ENCODE results near the gene GMIP.
"Not testable (repeated sequence)": the region's sequence is repeated elsewhere in the genome, so short reads cannot be mapped to it uniquely, and the experiment has no call there.

The GMIP gene

DNA sequence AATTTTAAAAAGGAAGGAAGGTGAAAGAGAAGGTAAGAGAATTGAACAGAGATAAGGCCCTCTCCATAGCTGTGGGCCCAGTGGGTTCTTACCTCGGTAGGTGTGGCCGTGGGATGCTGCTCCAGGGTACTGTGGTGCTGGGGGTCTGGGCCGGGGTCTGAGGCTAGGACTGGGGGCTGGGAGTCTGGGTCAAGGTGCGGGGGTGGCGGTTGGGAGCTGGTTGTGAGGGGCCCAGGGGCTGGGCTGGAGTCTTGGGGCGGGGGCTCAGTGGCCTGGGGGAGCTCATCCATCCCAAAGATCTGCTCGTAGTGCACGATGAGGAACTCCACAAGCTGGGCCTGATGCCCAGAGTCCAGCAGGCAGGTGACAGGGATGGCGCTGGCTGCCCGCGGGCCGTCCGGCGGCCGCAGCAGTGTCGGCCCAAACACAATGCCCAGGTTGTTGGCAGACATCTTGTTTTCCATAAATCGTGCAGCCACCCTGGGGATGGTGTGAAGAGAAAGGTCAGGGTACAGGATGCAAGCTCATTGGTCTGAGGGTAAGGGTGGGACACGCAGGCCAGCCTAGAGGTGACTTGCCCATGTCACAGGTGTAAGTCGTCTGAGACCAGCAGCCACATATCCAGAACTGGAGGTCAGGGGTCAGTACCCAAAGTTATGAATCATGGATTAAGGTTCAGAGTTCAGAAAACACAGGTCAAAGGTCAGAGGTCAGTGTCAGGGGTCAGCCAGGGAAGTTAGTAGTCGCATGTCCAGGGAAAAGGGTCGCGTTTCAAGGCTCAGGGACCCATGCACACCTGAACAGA, 9.5 kb downstream of the GMIP start:
- no peak for DNase-seq

DNA sequence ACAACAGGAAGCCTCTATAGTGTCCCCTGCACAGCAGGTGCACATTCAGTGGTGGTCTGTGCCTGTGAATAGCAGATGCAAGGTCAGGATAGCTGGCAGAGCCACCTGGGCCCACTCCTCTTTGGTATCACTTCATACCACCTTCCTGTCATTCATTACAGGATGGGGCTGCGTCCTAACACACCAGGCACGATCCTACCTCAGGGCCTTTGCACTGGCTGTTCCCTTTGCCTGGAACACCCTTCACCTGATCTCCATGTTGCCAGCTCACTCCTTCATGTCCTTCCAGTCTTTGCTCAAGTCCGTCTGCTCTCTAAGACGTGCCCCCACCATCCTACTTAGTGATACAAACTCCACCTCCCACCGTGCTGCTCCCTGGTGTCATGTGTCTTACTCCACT, 10.8 kb downstream of the GMIP start:
- no peak for DNase-seq

- no peak for DNase-seq
Measured at GRCh38 chr19:19631346-19631745, 12.1 kb downstream of the GMIP start.

DNA sequence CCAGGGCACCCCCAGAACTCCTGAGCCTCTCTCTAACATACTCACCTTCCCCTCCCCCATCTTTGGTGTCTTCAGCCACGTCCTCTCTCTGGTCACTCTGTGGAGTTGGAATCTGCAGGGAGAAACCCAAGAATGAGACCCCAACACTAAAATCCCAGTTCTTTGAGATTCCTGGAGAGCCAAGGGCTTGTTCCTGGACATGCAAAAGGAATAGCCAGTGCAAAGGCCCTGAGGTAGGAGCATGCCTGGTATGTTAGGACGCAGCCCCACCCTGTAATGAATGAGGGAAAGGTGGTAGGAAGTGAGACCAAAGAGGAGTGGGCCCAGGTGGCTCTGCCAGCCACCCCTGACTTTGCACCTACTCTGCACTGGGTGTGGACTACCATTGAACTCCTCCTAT, 13.0 kb downstream of the GMIP start:
- no peak for DNase-seq

DNA sequence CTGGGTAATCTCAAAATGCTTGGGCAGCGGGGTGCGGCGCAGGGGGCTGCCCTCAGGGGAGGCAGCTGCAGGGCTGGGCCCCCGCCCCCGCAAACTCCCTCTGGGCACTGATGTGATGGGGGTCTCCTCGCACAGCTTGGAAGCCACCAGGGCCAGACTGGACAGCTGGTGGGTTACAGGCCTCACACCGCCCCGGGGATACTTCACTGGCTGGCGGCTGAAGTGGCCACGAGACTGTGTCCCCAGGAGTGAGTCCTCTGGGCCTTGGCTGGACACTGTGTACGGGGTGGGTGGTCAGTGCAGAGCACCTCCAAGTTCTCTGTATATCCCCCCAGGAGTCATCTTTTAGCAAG, 13.4 kb downstream of the GMIP start:
- no peak for DNase-seq

GRCh38 chr19:19628501-19629134, 14.8 kb downstream of the GMIP start:
- DNase-seq: no peak

DNA sequence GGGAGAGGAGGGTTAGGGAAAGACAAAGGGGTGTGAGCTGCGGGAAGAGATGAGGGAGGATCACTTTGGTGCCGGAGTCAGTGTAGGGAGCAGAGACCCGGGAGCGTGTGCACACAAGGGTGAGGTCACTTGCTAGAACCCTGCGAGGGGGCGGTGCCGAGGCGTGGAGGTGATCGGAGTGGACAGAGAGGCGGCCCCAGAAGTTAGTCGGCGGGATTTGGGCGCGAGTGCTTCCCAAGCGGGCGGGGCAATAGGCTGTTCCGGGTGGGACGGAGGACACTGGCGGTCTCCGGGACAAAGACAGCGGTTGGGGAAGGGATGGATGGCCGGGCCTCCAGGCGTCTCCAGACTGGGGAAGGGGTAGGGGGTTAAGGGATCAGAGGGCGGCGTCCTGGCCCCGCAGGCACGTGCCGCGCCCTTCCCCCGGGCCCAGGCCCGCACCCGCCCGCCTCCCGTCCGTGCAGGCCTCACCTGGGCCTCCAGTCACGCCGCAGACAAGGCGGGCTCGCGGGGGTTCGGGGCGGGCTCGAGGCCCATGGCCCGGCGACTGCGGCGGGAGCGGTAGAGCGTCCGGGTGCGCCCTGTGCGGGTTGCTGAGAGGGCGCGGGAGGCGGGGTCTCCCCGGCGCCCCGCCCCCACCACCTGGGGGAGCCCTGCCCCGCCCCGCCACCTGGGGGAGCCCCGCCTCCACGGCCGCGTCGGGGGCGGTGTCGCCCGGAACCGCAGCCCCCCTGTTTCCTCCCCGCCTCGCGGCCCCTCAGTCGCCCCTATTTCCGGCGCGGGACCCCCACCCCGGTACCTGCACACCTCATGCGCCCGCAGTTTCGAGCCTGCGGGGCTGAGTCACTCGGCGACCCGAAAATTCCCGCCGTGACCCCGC, 15.6 kb downstream of the GMIP start, which contains the start of gene LPAR2:
Gene LPAR2, minus strand, starts transcription at position 600 of the 880 bp plus-strand sequence. CDS start 945 bp downstream, outside the sequence.
- no peak for DNase-seq

DNA sequence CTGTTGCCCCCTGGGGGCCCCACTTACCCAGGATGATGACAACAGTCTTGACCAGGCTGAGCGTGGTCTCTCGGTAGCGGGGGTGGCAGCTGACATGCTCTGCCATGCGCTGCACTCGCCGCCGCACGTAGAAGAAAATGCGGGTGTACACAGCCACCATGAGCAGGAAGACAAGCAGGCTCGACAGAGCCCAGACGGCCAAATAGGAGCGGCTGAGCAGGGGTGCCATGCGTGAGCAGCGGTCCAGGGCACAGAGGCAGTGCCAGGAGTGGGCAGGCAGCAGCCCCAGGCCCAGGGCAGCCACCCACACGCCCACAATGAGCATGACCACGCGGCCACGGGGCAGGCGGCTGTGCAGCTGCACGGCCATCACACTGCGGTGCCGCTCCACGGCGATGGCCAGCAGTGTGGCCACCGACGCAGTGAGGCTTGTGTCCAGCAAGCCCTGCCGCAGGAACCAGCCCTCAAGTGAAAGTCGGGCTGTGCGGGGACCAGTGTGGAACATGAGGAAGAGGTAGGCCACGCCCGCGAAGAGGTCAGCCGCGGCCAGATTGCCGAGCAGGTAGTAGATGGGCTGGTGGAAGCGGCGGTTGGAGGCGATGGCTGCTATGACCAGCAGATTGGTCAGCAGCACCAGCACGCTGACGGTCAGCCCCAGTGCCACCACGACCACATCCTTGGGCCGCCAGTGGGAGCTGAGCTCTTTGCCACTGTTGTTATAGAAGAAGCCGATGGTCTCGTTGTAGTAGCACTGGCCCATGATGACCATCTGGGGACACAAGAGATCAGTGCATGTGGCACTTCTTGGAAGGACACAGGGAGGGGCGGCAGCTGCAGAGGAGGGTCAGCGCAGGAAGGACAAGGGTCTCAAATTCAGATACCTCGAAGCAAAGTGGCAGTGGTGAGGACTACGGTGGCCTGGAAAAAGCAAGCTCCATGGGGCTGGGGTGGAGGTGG, 16.7 kb downstream of the GMIP start:
- DNase-seq: no peak

DNA sequence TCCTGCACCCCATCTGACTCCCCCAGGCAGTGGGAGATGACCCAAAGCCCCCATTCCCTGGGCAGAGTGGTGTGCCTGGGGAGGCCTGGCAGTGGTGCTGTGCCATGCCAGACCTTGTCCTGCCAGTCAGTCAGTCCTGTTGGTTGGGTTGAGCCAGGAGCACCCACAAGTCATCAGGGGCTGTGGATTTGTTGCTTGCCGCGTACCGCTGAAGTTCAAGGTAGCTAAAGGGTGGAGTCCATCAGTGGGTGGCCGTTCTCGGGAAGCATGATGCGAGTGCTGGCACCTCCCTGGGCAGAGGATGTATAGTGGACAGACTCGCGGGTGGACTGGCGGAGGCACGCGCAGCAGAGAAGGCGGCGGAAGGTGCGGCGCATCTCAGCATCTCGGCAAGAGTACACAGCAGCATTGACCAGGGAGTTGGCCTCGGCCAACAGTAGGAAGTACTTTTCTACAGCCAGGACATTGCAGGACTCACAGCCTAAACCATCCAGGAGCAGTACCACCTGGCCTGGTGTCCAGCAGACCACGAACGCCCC, 19.4 kb downstream of the GMIP start:
- DNase-seq: no peak

GRCh38 chr19:19623383-19623782, 20.1 kb downstream of the GMIP start:
- no peak for DNase-seq

DNA sequence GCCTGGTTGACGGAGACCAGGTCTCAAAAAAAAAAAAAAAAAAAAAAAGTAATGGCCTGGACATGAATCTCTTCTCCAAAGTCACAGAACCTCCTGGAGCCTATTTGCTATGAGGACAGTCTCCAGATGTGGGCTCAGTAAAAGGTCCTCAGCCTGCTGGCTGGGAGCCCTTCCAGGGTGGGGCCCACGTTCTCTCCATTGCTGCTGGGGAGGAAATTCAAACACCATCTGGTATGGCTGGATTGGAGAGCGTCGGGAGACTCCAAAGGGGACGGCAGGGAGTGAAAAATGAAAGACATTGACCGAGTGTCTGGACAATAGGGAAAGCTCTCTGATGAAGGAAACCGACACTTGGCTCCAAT, 23.6 kb downstream of the GMIP start:
- DNase-seq: no peak

DNA sequence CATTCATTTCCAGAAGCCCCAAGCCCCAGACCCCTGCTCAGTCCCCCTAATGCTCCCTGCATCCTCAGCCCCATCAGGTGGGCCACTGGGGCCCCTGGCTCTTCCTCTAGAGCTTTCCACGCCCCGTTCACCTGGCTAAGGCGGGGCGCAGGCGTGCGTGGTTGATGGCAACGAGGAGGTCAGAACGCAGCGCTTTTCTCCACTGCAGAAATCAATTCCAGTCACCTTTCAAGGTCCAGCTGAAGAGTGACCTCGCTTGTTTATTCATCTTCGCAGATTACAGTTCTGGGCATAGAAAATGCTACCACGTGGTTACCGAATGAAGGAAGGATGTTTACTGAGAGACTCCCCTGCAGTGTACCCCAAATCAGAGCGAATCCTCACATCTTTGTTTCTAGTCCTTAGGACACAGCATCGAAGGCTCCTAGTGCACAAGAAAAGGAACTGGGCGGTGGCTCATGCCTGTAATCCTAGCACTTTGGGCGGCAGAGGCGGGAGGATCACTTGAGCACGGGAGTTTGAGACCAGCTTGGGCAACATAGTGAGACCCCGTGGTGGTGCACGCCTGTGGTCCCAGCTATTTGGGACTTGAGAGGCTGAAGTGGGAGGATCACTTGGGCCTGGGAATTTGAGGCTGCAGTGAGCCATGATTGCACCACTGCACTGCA, 24.1 kb downstream of the GMIP start:
- no peak for DNase-seq

DNA sequence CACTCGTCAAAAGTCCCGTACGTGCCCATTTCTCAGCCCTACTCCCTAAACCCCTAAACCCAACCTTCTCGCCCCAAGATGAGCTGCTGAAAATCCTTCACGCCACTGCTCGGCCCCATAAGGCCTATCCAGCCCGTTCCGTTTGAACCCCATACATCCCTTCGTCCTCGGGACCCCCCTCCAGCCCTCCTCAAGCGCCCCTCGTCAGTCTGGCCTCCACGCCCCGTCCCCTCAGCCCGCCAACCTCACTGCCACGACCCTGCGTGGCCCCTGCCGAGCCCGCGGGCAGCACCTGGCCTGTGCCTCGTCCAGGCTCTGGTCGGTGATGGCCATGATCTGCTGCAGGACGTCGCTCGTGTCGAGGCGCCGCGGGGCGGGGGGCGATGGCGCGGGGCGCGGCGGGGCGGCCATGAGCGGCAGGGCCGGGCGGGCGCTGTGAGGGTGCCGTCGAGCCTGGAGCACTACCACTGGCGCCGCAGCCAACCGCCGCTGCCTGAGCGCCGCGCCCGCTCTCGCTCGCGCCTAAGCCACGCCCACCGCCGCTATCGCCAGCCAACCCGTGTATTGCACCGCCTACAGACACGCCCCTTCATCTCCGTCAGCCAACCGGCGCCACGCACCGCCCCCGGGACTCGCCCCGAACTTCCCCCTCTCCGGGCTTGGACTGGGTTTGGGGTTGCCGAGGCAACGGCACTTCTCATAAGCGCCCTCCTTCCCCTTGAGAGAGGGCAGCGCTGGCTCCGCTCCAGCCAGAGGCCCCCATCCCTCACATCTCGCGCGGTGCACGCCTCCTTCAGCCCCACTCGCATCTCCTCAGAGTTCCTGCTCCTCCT, 25.0 kb downstream of the GMIP start, which contains the start of gene PBX4:
Gene PBX4, minus strand, starts transcription at position 469 of the 833 bp plus-strand sequence. Its CDS starts 58 bp downstream, at position 411.
- peak; percentile 59 to 94 for DNase-seq

GRCh38 chr19:19615086-19615485, 28.4 kb downstream of the GMIP start:
- DNase-seq: no peak

DNA sequence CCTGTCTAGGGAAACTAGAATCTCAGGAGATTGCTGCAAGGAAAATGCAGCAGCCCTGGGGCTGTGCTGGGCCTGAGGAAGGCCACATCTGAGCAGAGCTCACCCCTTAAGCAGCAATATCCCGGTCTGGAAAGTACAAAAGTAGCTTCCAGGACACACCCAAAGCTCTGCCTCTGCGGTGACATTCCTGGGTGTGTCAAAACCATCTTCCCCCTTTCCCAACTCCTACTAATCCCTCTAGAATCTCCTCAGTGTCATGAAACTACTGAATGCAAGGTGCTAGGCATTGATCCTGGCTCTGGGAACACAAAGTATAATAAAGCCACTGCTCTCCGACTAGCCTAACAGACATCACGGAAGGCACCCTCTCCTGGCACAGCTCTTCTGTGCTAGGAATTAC, 30.0 kb downstream of the GMIP start:
- no peak for DNase-seq

GRCh38 chr19:19610376-19611202, 32.9 kb downstream of the GMIP start:
- DNase-seq: no peak

DNA sequence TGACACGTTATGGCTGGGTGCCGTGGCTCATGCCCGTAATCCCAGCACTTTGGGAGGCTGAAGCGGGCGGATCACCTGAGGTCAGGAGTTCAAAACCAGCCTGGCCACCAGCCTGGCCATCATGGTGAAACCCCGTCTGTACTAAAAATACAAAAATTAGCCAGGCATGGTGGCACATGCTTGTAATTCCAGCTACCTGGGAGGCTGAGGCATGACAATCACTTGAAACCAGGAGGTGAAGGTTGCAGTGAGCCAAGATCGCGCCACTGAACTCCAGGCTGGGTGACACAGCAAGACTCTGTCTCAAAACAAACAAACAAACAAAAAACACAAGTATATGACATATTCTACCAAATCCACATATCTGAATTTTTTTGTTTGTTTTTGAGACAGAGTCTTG, 36.8 kb downstream of the GMIP start:
- not testable (repeated sequence) for DNase-seq

- DNase-seq: no peak
Measured at GRCh38 chr19:19606021-19606420, 37.4 kb downstream of the GMIP start.

DNA sequence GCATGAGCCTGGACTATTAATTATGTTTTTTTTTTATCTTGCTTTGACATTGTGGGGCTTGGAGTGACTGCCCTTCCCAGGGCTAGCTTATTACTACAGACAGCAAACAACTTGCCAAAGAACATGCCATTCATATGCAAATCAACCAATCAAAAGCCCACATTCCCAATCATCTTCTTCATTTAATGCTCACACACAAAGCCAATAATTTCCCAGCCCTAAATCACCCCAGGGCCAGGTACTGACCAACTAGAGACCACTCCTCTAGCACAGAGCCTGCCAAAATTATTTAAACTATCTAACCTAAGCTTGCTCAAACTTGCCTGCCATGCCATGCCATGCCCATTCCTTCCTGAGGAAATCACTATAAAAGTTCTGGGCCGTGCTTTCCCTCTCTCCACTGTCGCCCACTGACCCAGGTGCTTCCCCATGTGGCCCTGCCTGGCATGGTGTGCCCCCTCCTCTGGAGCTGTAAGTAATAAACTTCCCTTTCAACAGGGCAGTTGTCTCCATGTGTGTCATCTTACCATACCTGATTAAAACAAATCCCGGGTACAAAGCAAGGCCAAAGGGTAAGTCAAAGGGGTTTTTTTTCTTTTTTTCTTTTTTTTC, 40.6 kb downstream of the GMIP start:
- DNase-seq: no peak

Measured in NCI-H187 (cell line).